GM10266 (cell line): ENCODE data around the gene GXYLT1.

ENCODE experiments used
- DNase-seq: peaks from one replicate; pipeline ENCODE4 v3.0.0; 2012; ENCODE audit errors: extremely low spot score
- TF ChIP-seq, protein P1 (sequence below): IDR thresholded peaks from 2 replicates; pipeline ENCODE4 v1.5.1; 2012; ENCODE audit warnings: mild to moderate bottlenecking, low read depth; ENCODE audit not compliant: control insufficient read depth, insufficient read depth; ENCODE audit errors: missing control alignments

GXYLT1 gene

DNA sequence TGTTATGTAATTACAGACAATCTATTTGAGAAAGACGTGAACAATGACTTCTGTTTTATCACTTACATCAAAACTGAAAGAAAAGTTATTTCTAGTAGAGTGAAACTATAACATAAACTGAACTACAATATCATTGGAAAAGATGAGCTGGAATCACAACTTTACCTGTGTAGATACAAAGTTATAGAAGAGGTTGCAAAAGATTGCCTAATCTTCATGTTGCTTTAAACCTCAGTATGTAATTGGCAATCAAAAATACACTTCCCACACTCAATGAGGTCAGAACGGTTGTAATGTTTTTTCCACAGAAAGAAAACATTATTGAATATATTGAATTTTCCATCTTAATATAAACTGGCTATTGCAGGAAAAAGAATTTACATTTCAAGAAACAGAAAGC is 37.7 kb upstream of the GXYLT1 start:
- no peak for DNase-seq
- TF ChIP-seq, protein P1, sequence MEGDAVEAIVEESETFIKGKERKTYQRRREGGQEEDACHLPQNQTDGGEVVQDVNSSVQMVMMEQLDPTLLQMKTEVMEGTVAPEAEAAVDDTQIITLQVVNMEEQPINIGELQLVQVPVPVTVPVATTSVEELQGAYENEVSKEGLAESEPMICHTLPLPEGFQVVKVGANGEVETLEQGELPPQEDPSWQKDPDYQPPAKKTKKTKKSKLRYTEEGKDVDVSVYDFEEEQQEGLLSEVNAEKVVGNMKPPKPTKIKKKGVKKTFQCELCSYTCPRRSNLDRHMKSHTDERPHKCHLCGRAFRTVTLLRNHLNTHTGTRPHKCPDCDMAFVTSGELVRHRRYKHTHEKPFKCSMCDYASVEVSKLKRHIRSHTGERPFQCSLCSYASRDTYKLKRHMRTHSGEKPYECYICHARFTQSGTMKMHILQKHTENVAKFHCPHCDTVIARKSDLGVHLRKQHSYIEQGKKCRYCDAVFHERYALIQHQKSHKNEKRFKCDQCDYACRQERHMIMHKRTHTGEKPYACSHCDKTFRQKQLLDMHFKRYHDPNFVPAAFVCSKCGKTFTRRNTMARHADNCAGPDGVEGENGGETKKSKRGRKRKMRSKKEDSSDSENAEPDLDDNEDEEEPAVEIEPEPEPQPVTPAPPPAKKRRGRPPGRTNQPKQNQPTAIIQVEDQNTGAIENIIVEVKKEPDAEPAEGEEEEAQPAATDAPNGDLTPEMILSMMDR, result no peak

DNA sequence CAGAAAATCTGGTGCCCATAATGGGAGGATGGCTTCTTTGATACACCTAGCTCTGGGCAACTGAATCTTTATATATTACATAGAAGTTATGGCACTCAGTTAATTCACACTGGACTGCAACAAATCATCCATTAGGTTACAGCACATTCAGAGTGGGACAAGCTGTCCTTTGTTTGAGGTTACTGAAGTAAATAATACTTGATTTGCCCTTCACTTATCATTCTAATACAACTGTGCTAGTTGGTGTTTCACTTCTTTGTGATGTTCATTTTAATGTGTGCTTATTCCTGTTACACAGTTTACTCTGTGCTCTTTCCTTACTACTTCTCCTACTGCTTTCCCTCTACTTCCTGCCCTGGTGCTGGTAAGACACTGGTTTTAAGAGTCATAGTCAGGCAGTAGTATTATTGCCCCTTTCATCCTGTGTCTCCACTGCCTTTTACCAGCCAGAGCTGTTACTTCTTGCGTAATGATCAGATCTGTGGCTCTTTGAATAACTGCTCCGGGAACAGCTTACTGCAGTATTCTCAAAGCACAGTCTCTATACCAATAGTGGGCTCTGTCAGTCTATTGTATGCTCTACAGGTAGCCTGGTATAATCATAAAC is 36.4 kb upstream of the GXYLT1 start:
- no peak for DNase-seq
- TF ChIP-seq, protein P1, result no peak

DNA sequence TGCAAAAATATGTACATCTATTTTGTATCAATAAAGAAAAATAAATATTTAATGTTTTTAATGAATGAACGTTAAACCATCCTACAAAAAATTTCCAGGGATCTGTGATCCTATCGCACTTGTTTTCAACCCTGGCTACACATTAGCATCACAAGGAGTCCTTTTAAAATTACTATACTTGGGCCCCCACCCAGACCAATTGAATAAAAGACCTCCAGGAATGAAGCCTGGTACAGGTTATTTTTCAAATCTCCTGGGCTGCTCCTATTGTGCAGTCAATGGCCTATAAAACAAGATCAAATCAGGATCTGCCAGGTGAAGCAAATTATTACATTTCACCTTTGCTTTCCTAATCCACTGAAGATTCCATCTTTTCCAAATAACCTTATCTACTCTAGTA is 33.4 kb upstream of the GXYLT1 start:
- TF ChIP-seq, protein P1, result no peak

DNA sequence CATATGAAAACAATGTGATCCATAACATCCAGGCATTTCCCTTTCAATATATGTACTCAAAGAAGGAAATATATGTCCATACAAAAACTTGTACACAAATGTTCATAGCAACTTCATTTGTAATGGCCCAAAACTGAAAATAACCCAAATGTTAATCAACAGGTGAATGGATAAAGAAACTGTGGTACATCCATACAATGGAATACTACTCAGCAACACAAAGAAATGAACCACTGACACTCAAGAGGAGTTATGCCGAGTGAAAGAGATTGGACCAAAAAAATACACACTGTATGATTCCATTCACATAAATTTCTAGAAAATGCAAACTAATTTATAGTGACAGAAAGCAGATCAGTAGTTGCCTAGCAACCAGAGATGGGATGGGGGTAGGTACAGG is 30.3 kb upstream of the GXYLT1 start:
- no peak for DNase-seq
- TF ChIP-seq, protein P1, result no peak

More for the DNA sequence above, 33.4 kb upstream of the GXYLT1 start:
- DNase-seq, result no peak

DNA sequence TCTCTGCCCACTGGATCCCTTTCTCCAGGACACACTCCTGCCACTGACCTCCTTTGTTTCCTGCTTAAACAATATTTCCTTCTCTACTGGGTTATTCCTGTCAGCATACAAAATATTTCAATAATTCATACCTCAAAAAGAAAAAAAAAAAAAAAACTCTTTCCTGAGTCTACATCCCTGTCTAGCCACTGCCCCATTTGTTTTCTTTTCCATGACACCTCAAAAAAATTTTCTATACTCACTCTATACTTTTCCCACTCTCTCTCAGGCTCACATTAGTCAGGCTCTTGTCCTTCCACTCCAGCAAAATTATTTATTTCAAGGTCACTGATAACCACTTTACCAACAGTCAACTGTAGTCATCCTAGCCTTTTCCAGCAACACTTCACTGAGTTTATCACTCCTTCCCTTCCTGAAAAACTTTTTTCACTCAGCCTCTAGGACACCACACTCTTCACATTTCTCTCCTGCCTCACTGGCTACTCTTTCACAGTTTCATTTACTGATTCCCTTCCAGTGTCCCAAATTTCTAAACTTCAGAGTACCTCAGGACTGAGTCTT is 29.4 kb upstream of the GXYLT1 start:
- TF ChIP-seq, protein P1, result no peak
- DNase-seq, result no peak

DNA sequence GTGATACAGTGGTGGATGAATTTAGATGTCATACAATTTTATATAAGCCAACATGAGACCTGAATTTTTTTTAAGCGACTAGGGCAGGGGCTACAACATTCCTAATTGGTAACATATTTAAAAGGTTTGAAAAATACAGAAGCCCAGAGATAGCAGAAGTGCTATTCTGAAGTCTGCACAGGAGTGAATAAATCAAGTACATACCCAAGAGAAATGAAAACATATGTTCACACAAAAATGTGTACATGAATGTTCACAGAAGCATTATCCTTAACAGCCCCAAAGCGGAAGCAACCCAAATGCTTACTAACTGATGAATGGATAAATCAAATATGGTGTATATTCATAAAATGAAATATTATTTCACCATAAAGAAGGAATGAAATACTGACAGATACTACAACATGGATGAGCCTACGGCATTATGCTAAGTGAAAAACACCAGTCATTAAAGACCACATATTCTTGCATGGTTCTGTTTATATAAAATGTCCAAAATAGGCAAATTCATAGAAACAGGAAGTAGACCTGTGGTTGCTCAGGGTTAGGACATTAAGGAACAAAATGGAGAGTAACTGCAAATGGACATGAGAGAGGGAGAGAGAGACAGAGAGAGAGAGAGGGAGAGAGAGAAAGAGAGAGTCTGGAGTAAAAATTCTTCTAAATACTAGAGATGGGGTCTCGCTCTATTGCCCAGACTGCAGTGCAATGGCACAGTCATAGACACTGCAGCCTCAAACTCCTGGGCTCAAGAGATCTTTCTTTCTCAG is 28.0 kb upstream of the GXYLT1 start:
- TF ChIP-seq, protein P1, result no peak
- DNase-seq, result no peak

DNA sequence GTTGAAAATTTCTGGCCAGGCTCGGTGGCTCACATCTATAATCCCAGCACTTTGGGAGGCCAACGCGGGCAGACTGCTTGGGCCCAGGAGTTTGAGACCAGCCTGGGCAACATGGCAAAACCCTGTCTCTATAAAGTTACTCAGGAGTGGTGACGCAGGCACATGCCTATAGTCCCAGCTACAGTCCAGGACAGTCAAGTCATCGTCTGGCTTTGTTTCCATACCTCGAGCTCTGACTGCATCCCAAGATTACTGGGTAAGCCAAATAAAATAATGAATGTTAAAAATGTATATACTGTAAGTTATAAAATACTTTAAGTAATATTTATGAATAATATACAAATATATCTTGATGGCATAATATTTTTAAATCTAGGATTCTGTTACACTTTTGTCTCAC is 23.0 kb upstream of the GXYLT1 start:
- TF ChIP-seq, protein P1, result no peak
- DNase-seq, result no peak
